SW 1271 (cell line): ENCODE results near the gene FXR1.
"Not testable (repeated sequence)": the region's sequence is repeated elsewhere in the genome, so short reads cannot be mapped to it uniquely, and the experiment has no call there.

Experiments used
- DNase-seq, 2 experiments: peaks; one replicate each; lab custom pipeline; 2025; lab: John Stamatoyannopoulos, UW

The FXR1 gene

DNA sequence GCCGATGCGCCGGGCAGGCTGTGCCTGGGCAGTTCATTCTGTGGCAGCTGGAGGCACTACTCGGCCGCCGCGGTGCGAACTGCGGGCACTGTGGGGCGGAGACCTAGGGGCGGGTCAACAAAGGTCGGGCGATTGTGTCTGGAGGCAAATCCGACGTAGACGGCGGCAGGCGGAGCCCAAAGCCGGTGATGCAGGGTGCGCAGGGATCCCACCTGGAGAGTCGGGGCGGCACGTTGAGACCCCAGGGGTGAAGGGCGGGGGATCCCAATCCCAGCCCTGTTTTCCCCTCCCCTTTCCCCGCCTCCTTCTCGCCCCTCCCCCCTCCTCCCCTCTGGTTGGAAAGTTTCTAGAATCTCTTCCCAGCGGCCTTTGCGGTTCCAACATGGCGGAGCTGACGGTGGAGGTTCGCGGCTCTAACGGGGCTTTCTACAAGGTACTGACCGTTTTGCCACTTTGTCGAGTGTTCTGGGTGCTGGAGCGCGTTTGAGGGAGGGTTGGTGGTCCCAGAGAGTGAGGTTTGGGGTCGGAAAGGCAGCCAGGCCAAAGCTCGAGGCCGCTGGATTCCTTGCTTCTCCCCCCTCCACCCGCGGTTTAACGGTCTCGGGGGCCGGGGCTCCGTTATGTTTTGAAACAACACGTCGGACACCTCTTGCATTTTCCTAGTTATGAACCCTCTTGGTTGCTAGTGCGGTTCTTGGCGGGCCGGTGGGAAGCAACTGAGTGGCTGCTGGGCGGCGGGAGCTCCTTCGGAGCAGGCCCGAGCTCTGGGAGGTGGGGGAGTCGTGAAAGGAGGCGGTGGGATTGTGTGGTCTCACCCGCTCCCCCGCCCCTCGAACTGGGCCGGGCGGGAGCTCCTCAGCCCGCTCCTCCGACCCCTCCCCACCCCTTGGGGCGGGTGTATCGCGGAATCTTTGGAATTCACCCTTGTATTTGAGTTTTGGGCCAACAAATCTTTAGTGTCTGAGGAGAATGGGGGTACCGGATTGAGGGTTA lies at the start of gene FXR1:
FXR1 (plus strand) TSS at position 367 of the 993 bp plus-strand sequence; CDS start at position 383, 16 bp downstream.
- peak; percentile 82 to 93 for DNase-seq

- no peak for DNase-seq
These were observed 42.3 kb upstream of the FXR1 start for GRCh38 chr3:180870008-180870699.

- no peak for DNase-seq
These were observed 40.6 kb upstream of the FXR1 start for GRCh38 chr3:180871901-180872300.

DNA sequence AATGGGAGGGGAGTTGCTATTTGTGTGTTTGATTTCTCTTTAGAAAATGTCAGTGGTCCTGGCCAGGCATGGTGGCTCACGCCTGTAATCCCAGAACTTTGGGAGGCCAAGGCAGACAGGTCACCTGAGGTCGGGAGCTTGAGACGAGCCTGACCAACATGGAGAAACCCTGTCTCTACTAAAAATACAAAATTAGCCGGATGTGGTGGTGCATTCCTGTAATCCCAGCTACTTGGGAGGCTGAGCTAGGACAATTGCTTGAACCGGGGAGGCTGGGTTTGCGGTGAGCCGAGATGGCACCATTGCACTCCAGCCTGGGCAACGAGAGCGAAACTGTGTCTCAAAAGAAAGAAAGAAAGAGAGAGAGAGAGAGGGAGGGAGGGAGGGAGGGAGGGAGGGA lies 40.0 kb upstream of the FXR1 start:
- not testable (repeated sequence) for DNase-seq

DNA sequence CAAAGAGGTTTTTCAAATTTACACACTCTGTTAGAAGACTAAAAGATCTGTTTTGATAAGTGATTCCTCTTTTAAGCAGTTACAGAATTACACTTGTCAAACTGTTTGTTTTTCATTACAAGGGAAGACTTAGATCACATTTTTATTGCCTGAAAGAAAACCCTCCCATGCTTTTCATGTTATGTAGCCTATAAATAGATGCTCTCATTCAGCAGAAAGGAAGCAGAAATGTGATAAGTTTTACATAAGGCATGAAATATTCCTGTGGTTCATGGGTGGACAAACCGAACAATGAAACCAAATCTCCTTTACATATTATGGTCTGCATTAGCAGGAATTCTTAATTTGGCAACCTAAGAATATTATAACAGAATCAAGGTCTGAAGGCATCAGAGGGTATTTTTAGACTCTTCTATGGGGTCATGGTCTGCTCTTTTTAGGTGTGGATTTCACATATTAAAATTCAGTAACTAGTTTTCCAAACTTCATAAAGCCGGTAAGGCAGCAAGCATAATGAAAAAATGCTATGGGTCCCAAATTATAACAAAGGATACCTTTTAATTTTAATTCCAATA lies 37.3 kb upstream of the FXR1 start:
- no peak for DNase-seq

GRCh38 chr3:180881065-180881801 lies 31.2 kb upstream of the FXR1 start:
- DNase-seq, result no peak

DNA sequence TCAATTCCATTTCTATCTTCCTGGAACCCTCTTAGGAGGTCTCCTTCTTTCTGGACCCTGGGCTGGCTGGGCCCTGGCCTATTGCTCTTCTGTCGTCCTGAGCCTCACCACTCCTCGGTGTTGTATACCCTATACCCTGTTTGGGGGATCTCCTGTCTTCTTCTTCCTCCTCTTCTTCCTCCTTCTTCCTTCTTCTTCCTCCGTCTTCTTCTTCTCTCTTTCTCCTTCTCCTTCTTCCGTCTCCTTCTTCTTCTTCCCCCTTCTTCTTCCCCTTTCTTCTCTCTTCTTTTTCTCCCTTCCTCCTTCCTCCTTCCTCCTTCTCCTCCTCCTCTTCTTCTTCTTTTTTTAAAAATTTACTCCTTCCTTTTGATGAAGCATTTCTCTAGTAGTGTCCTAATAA lies 30.4 kb upstream of the FXR1 start:
- DNase-seq, result no peak

DNA sequence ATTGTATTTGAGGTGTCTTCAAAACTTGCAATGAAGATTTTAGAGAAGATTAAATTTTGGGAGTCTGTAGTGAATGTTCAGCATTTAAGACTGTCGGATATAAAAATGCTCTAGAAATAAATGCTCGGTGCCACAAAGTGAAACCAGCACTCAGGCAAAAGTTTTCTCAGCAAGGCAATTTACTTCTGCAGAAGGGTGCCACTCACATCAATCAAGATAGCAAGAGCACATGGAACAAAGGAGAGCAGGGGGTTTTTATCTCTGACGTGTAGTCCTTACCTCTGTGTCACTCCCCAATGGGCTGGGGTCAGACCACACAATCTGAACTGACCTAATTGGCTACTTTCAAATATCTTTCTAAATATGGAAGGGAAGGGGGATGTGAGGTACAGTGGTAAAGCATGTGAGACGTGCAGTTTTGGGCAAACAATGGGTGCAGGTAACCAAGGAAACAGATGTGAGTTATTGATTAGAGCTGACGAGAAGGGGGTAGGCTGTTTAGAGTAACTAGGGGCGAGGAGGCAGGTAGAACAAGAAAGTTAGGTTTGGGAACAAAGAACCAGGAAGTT lies 23.4 kb upstream of the FXR1 start:
- DNase-seq, result no peak

DNA sequence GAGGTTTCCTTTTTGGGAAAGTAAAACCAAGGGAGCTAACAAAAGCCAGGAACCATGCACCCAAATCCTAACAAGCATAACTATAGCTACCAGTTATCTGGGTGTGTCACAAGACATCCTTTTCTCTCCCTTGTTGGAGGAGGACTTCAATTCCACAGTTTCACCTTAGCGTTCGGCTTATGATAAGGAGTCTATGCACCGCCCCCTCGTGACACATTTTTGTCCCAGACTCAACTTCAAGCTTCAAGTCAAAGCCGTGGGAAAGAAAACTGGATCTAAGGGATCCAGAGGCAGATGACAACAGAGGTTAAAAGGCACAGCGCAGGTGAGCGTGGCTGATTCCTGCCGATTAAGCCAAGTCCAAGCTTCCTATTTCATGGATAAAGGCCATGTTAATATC lies 13.9 kb upstream of the FXR1 start:
- DNase-seq, result no peak

DNA sequence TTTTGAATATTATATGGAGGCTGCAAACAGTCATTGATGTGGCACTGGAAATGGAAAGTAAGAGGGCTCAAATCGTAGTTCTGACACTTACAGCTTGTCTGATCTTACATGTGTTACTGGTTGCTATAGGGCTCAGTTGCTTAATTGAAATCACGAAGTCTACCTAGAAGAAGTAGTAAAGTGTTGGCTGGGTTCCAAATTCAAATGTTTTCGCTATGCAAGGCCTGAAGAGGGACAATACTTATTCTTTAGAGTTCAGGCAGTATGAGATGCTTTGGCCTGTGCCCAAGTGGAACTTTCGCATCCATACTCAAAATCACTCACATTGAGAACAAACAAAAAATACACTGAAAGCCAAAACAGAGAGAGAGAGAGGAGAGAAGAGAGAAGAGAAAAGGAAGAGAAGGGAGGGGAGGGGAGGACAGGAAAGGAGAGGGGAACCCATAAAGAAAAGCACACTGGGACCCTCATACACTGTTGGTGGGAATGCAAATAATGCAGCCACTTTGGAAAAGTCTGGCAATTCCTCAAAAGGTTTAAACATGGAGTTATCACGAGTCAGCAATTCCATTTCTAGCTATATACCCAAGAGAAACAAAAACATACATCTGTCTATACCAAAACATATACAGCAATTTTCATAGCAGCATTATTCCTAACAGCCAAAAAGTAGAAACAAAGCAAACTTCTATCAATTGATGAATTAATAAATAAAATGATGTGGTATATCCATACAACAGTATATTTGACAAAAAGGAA lies 2.9 kb upstream of the FXR1 start:
- no peak for DNase-seq

DNA sequence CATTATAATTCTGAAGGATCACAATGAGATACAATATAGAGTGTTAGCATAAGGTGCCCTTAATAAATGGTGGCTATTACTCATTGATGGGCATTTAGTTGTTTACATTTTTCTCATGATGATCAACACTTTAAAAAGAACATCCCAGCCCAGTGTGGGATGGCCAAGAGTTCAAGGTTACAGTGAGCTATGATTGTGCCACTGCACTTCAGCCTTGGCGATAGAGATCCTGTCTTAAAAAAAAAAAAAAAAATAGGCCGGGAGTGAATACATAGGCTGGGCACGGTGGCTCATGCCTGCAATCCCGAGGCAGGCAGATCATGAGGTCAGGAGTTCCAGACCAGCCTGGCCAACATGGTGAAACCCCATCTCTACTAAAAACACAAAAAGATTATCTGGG lies 1.6 kb upstream of the FXR1 start:
- DNase-seq, result no peak

- no peak for DNase-seq
These were observed 580 bp upstream of the FXR1 start for GRCh38 chr3:180911876-180912303.

GRCh38 chr3:180913581-180914404 lies 1.3 kb downstream of the FXR1 start:
- DNase-seq, result no peak

- DNase-seq, result no peak
These were observed 6.1 kb downstream of the FXR1 start for GRCh38 chr3:180918542-180918941.

- no peak for DNase-seq
These were observed 9.8 kb downstream of the FXR1 start for GRCh38 chr3:180922242-180922641.

DNA sequence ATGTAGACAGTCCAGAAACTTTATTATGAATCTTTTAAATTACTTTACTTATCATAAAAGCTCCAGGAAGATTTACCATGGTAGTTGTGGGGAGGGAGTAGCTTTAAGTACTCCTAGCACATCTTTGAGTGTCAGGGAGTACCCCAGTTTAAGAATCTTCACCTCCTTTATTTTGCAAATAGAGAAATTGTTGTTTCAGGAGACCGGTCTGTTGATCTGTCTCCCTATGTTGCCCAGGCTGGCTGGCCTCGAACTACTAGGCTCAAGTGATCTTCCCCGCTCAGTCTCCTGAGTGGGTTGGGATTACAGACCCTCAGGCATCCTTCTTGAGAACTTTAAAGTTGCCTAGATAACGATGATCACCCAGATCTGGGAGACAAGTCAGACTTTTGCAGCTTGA lies 11.1 kb downstream of the FXR1 start:
- no peak for DNase-seq

DNA sequence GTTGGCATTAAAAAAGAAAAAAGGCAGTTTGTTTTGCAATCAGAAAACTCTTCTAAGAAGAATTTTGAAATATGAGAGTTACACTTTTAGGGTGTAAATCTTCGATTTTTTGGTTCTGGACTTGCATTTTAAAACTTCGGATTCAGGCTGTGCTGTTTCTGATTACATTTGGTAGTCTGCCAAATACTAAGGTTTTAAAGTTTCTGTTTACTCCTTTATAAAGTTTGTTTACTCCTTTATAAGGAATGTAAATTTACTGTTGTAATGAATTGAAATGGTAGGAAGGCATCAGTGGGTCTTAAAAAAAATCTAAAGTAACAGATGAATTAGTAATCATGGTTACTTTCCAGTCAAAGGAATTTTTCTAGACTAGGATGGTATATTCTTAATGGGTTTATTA lies 14.1 kb downstream of the FXR1 start:
- DNase-seq, result no peak

DNA sequence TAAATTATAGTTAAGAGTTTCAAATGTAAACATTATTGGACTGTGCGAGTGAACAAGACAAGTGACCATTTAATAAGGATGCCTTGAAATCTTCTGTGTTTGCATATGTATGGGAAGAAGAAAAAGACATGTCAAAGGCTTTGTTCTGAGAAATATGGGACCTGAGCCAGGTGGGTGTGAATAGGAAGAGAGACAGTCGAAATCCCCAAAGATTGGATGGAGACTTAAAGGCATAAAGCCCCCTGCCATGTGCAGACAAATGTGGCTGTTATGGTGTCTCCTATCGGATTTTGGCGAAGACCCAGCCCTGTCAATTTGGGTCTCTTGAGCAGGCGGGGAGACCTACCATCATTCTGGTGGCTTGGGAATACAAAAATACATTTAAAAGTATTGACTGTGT lies 16.9 kb downstream of the FXR1 start:
- no peak for DNase-seq

DNA sequence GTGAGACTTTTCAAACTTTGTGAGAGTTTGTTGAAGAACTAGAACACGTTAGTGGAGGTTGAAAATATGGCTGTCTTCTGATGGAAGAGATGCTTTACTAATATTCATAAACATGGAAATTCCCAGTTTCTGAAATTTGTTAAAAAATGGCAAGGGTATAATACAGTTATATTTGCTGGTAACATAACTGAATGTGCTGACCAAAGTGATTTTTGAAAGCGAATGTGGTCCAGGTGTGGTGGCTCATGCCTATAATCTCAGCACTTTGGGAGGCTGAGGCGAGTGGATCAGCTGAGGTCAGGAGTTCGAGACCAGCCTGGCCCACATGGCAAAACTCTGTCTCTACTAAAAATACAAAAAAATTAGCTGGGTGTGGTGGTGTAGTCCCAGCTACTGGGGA lies 18.1 kb downstream of the FXR1 start:
- no peak for DNase-seq

GRCh38 chr3:180932819-180933218 lies 20.3 kb downstream of the FXR1 start:
- DNase-seq, result no peak
